GM12878 (cell line): ENCODE results near the gene MGA. TPM values are rescaled to one million over a fixed set of nuclear protein-coding genes. Genes with fewer than 3 reads are reported as not detected.

ENCODE experiments used
- ATAC-seq: fragments of 200-7000 bp; cut with Tn5 transposase; 3 replicates; pipeline ENCODE4 v1.9.1; 2020; ENCODE audit warnings: mild to moderate bottlenecking, moderate library complexity
- BruUV-seq: library from RNA; stranded (reverse); fragments of 400-500 nt; replicated peaks from 2 replicates; lab custom pipeline; 2021; lab: Mats Ljungman, UMichigan
- CTCF ChIA-PET: fragments of 300-600 bp; sonication (Branson Sonifier 250); formaldehyde crosslinking; extraction: SDS; loops from one replicate; lab custom pipeline; 2021; ENCODE audit warnings: inconsistent platforms; lab: Yijun Ruan, JAX
- POLR2A ChIA-PET: fragments of 350-600 bp; formaldehyde crosslinking; extraction: SDS; loops from one replicate; lab custom pipeline; 2021; ENCODE audit warnings: inconsistent platforms; lab: Charles Lee
- RAD21 ChIA-PET: fragments of 300-600 bp; sonication (Branson Sonifier 250); formaldehyde crosslinking; loops from one replicate; lab custom pipeline; 2023; ENCODE audit warnings: antibody characterized with exemption; ENCODE audit not compliant: unreplicated experiment; lab: Charles Lee
- SMC1A ChIA-PET: fragments of 300-600 bp; sonication (Branson Sonifier 250); formaldehyde crosslinking; loops from one replicate; lab custom pipeline; 2023; ENCODE audit not compliant: unreplicated experiment, uncharacterized antibody; lab: Charles Lee
- DNase-seq: peaks from one replicate; pipeline ENCODE4 v3.0.0-alpha.2; 2011; ENCODE audit warnings: low read depth, low spot score
- FAIRE-seq: peaks from 3 replicates; lab custom pipeline; 2011; peaks lifted over from hg19 to GRCh38; lab: Jason Lieb, UNC
- H2AFZ ChIP-seq: 2 replicates; pipeline ENCODE4 v1.6.0; 2011; ENCODE audit warnings: low read depth, low read length, control low read depth; ENCODE audit not compliant: control insufficient read depth
- H3K27ac ChIP-seq: 2 replicates; pipeline ENCODE4 v1.5.1; 2011; ENCODE audit warnings: control low read depth; ENCODE audit not compliant: control insufficient read depth, insufficient read depth
- H3K27me3 ChIP-seq, 2 experiments: replicated peaks in 1 of 2; 2 replicates each; pipeline versions ENCODE4 v1.6.0 to v1.6.1; 2011; ENCODE audit warnings: low read length in 1 of 2; ENCODE audit not compliant: control insufficient read depth in 2 of 2, insufficient read depth in 2 of 2
- H3K36me3 ChIP-seq, 2 experiments: 2 replicates each; pipeline ENCODE4 v1.5.1; 2011; ENCODE audit warnings: low read length in 1 of 2; ENCODE audit not compliant: control insufficient read depth in 2 of 2, insufficient read depth in 2 of 2
- H3K4me1 ChIP-seq: 2 replicates; pipeline ENCODE4 v1.6.1; 2011; ENCODE audit warnings: mild to moderate bottlenecking, low read length, moderate library complexity, mixed read lengths; ENCODE audit not compliant: control insufficient read depth, insufficient read depth
- H3K4me2 ChIP-seq: 2 replicates; pipeline ENCODE4 v1.6.0; 2011; ENCODE audit warnings: control low read depth; ENCODE audit not compliant: control insufficient read depth, insufficient read depth
- H3K4me3 ChIP-seq: fragments of 200-600 bp; sonication (generic); 2 replicates; pipeline ENCODE4 v1.5.1; 2016
- H3K79me2 ChIP-seq: 2 replicates; pipeline ENCODE4 v1.6.0; 2011; ENCODE audit warnings: low read length; ENCODE audit not compliant: control insufficient read depth, insufficient read depth
- H3K9ac ChIP-seq: 2 replicates; pipeline ENCODE4 v1.8.0; 2011; ENCODE audit warnings: low read length, control low read depth, mixed read lengths; ENCODE audit not compliant: control insufficient read depth, insufficient read depth
- H3K9me3 ChIP-seq: replicated peaks from 3 replicates; pipeline ENCODE4 v1.5.1; 2011; ENCODE audit warnings: mild to moderate bottlenecking, low read length; ENCODE audit not compliant: control insufficient read depth, insufficient read depth
- H4K20me1 ChIP-seq: 2 replicates; pipeline ENCODE4 v1.6.0; 2011; ENCODE audit not compliant: control insufficient read depth, insufficient read depth
- BHLHE40 ChIP-seq, 2 experiments: fragments of 450-650 bp in 1 of 2; IDR thresholded peaks; 2 replicates each; pipeline ENCODE4 v1.6.1; 2011 to 2017; ENCODE audit warnings: low read depth in 2 of 2, borderline replicate concordance in 1 of 2, improper control_type of control experiment in 1 of 2, low read length in 1 of 2, mild to moderate bottlenecking in 1 of 2
- BMI1 ChIP-seq: fragments of 450-650 bp; IDR thresholded peaks from 2 replicates; pipeline ENCODE4 v1.6.1; 2016; ENCODE audit warnings: mild to moderate bottlenecking, moderate library complexity, borderline replicate concordance
- CBX3 ChIP-seq: fragments of 200-600 bp; sonication (generic); IDR thresholded peaks from 2 replicates; pipeline ENCODE4 v1.6.1; 2016; ENCODE audit warnings: low read depth, borderline replicate concordance
- DPF2 ChIP-seq: fragments of 450-650 bp; IDR thresholded peaks from 2 replicates; pipeline ENCODE4 v1.6.1; 2017; ENCODE audit warnings: mild to moderate bottlenecking
- HCFC1 ChIP-seq: fragments of 150-350 bp; IDR thresholded peaks from 2 replicates; pipeline ENCODE4 v1.6.1; 2014; ENCODE audit warnings: low read length
- HDGF ChIP-seq: fragments of 450-650 bp; IDR thresholded peaks from 2 replicates; pipeline ENCODE4 v1.6.1; 2016; ENCODE audit warnings: antibody characterized with exemption
- KAT2A ChIP-seq: conservative IDR thresholded peaks from 2 replicates; pipeline ENCODE4 v1.6.1; 2011; ENCODE audit warnings: low read depth, low read length; ENCODE audit not compliant: control insufficient read depth
- PAX8 ChIP-seq: fragments of 450-650 bp; IDR thresholded peaks from 2 replicates; pipeline ENCODE4 v1.6.1; 2017; ENCODE audit warnings: mild to moderate bottlenecking, moderate library complexity
- RAD21 ChIP-seq: IDR thresholded peaks from 2 replicates; pipeline ENCODE4 v1.6.1; 2011; ENCODE audit warnings: mild to moderate bottlenecking, low read depth, low read length, moderate library complexity; ENCODE audit not compliant: insufficient read depth
- RCOR1 ChIP-seq: conservative IDR thresholded peaks from 2 replicates; pipeline ENCODE4 v1.6.1; 2012; ENCODE audit warnings: low read depth, low read length, improper control_type of control experiment
- RUNX3 ChIP-seq: IDR thresholded peaks from 2 replicates; pipeline ENCODE4 v1.6.1; 2012; ENCODE audit warnings: low read length, inconsistent platforms
- SMAD5 ChIP-seq: IDR thresholded peaks from 2 replicates; pipeline ENCODE4 v1.6.1; 2016; ENCODE audit warnings: antibody characterized with exemption, low read depth
- STAT3 ChIP-seq: IDR thresholded peaks from 2 replicates; pipeline ENCODE4 v1.6.1; 2011; ENCODE audit warnings: low read depth, low read length, improper control_type of control experiment
- SUZ12 ChIP-seq: fragments of 200-600 bp; sonication (generic); IDR thresholded peaks from one replicate; pipeline ENCODE4 v1.6.1; 2018; ENCODE audit warnings: antibody characterized with exemption, mild to moderate bottlenecking; ENCODE audit not compliant: unreplicated experiment
- TAF1 ChIP-seq: IDR thresholded peaks from 2 replicates; pipeline ENCODE4 v1.6.1; 2011; ENCODE audit warnings: mild to moderate bottlenecking, low read depth, low read length, borderline replicate concordance
- TARDBP ChIP-seq: IDR thresholded peaks from 2 replicates; pipeline ENCODE4 v1.6.1; 2016; ENCODE audit warnings: borderline replicate concordance
- WRNIP1 ChIP-seq: IDR thresholded peaks from 2 replicates; pipeline ENCODE4 v1.6.1; 2011; ENCODE audit warnings: low read depth, low read length, improper control_type of control experiment, borderline replicate concordance
- YBX1 ChIP-seq: fragments of 450-650 bp; IDR thresholded peaks from 2 replicates; pipeline ENCODE4 v1.6.1; 2016; ENCODE audit warnings: antibody characterized with exemption
- WGBS: methylation state at CpG from one replicate; pipeline ENCODE4 v1.1.6; 2016; ENCODE audit warnings: low lambda C conversion rate; ENCODE audit not compliant: insufficient replicate concordance, insufficient coverage; ENCODE audit errors: missing lambda C conversion rate; 5-methylcytosine and 5-hydroxymethylcytosine counted together
- in situ Hi-C: fragments of 300-500 bp; cut with MboI; formaldehyde crosslinking; loops from 9 replicates; pipeline ENCODE4 v1.14.3; 2018; ENCODE audit warnings: mixed read lengths
- intact Hi-C: fragments of 100-400 bp; cut with micrococcal nuclease; formaldehyde crosslinking; loops from one replicate; pipeline ENCODE4 v1.14.2; 2022; ENCODE audit not compliant: unreplicated experiment
- polyA plus RNA-seq, 11 experiments: library from polyadenylated mRNA; depleted of rRNA in 4 of 11; unstranded in 6 of 11; stranded (reverse) in 5 of 11; fragments of >200 nt; fragmentation: Nextera tagmentation in 4 of 11; fragmentation: Illumina TruSeq in 1 of 11; extraction: Ambion mirVana in 4 of 11; extraction: Trizol in 1 of 11; gene quantifications; 1 replicate in 1 of 11; 2 replicates in 10 of 11; pipeline versions ENCODE4 v1.2.1 to v1.2.3, GENCODE V29; 2011 to 2016; ENCODE audit warnings: inconsistent platforms in 2 of 11, missing spikeins in 2 of 11, low read depth in 1 of 11
- total RNA-seq, 4 experiments: library from RNA; depleted of rRNA in 3 of 4; stranded (reverse); fragments of >200 nt in 3 of 4; fragmentation: Illumina TruSeq in 1 of 4; extraction: Trizol in 1 of 4; gene quantifications; 2 replicates each; pipeline versions ENCODE4 v1.2.1 to v1.2.3, GENCODE V29; 2013 to 2021
- TF ChIP-seq, protein P1 (sequence below): fragments of 450-650 bp; IDR thresholded peaks from 2 replicates; pipeline ENCODE4 v1.6.1; 2017; ENCODE audit warnings: low read depth, mild to moderate bottlenecking, moderate library complexity
- TF ChIP-seq, protein P2 (sequence below): fragments of 450-650 bp; IDR thresholded peaks from 2 replicates; pipeline ENCODE4 v1.6.1; 2017; ENCODE audit warnings: mild to moderate bottlenecking, low read depth, inconsistent platforms; ENCODE audit not compliant: poor library complexity, severe bottlenecking

The MGA gene
- total and polyA plus RNA-seq, 10 of the 15 experiments (the other 5 are each of a cell fraction or from before 2014, with no cell fraction given), result 2.6 to 29.6 (median 17.0) TPM

DNA sequence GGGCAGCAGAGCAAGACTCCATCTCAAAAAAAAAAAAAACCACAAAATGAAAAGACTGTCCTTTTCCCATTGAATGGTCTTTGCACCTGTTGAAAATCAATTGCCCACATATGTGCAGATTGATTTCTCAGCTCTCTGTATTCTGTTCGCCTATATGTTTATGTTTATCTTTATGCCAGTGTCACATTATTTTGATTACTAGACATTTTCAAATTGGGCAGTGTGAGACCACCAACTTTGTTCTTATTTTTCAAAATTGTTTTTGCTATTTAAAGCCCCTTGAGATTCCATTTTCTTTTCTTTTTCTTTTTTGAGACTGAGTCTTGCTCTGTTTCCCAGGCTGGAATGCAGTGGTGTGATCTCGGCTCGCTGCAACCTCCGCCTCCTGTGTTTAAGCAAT, 18.5 kb downstream of the MGA start:
- intact Hi-C loops, result no loop called here
- Histone ChIP-seq H2AFZ (no peak overlapping the region), H3K9me3 (no peaks in the 10 kb centered on the region; the same call in 1 of the 3 replicates), H3K27me3 (no peaks in the 10 kb centered on the region), H3K4me3 (no peak overlapping the region), H3K4me1 (peaks cover 4% of the 10 kb centered on the region; the same call in 1 of the 2 replicates), H4K20me1 (no peaks in the 10 kb centered on the region), H3K36me3 (peaks cover 0 to 2% of the 10 kb centered on the region in 2 experiments; a peak in 2 of 4 replicates), H3K27ac (no peak overlapping the region), H3K4me2 (no peak overlapping the region), H3K79me2 (peaks cover 58% of the 10 kb centered on the region)
- ChIA-PET RAD21 (no interaction called here), POLR2A (interaction anchor here (1.3 kb wide), 1 partner anchor 14 kb away, joined by 3 read pairs; no protein-coding TSS in a partner anchor), SMC1A (no interaction called here), CTCF (no interaction called here)
- no TSS peak for BruUV-seq
- FAIRE-seq (no peak), ATAC-seq (no peak), DNase-seq (no peak)
- in situ Hi-C loops, result no loop called here
- WGBS, result 100% methylated on average over 4 of the region's 4 CpGs
- TF ChIP-seq KAT2A (no peak), TARDBP (no peak), SUZ12 (no peak), CBX3 (no peak), SMAD5 (no peak), BMI1 (no peak), HCFC1 (no peak), RAD21 (no peak), RCOR1 (no peak), YBX1 (no peak), WRNIP1 (no peak), STAT3 (no peak), DPF2 (no peak), HDGF (no peak), TAF1 (no peak), RUNX3 (no peak), BHLHE40 (IDR thresholded peaks at IDR 0.05; ENCODE audit: borderline replicate concordance in 1 of 2, low read depth in 2 of 2, low read length in 1 of 2) (no peak), PAX8 (no peak)
- TF ChIP-seq, protein P1, sequence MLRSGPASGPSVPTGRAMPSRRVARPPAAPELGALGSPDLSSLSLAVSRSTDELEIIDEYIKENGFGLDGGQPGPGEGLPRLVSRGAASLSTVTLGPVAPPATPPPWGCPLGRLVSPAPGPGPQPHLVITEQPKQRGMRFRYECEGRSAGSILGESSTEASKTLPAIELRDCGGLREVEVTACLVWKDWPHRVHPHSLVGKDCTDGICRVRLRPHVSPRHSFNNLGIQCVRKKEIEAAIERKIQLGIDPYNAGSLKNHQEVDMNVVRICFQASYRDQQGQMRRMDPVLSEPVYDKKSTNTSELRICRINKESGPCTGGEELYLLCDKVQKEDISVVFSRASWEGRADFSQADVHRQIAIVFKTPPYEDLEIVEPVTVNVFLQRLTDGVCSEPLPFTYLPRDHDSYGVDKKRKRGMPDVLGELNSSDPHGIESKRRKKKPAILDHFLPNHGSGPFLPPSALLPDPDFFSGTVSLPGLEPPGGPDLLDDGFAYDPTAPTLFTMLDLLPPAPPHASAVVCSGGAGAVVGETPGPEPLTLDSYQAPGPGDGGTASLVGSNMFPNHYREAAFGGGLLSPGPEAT, result no peak
- TF ChIP-seq, protein P2, sequence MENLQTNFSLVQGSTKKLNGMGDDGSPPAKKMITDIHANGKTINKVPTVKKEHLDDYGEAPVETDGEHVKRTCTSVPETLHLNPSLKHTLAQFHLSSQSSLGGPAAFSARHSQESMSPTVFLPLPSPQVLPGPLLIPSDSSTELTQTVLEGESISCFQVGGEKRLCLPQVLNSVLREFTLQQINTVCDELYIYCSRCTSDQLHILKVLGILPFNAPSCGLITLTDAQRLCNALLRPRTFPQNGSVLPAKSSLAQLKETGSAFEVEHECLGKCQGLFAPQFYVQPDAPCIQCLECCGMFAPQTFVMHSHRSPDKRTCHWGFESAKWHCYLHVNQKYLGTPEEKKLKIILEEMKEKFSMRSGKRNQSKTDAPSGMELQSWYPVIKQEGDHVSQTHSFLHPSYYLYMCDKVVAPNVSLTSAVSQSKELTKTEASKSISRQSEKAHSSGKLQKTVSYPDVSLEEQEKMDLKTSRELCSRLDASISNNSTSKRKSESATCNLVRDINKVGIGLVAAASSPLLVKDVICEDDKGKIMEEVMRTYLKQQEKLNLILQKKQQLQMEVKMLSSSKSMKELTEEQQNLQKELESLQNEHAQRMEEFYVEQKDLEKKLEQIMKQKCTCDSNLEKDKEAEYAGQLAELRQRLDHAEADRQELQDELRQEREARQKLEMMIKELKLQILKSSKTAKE, result no peak
- TF ChIP-seq, all 136 proteins: peak for 0
- no peak overlapping the region for H3K9ac ChIP-seq
